HEK293 (cell line): ENCODE results near the gene LY86.

Experiments
- CTCF ChIA-PET: fragments of 350-600 bp; formaldehyde crosslinking; extraction: SDS; loops from one replicate; lab custom pipeline; 2021; ENCODE audit warnings: antibody characterized with exemption; lab: Yijun Ruan, JAX
- POLR2A ChIA-PET: fragments of 300-600 bp; formaldehyde crosslinking; extraction: SDS; loops from one replicate; lab custom pipeline; 2020; ENCODE audit warnings: antibody characterized with exemption, inconsistent platforms; lab: Yijun Ruan, JAX
- H3K27ac ChIP-seq: fragments of 200-500 bp; sonication (Bioruptor generic); 2 replicates; pipeline ENCODE4 v1.5.1; 2014; ENCODE audit warnings: low read depth, low read length, control low read depth, inconsistent platforms; ENCODE audit errors: extremely low read depth
- H3K36me3 ChIP-seq, 2 experiments: fragments of 200-500 bp in 1 of 2; sonication (Bioruptor generic) in 1 of 2; 1 replicate in 1 of 2; 2 replicates in 1 of 2; pipeline ENCODE4 v1.5.1; 2014 to 2017; ENCODE audit warnings: inconsistent platforms in 2 of 2, low read length in 2 of 2; ENCODE audit not compliant: control insufficient read depth in 2 of 2, insufficient read depth in 1 of 2
- H3K4me1 ChIP-seq: fragments of 200-500 bp; sonication (Bioruptor generic); 2 replicates; pipeline ENCODE4 v1.5.1; 2014; ENCODE audit warnings: mild to moderate bottlenecking, low read length, inconsistent platforms; ENCODE audit not compliant: control insufficient read depth, insufficient read depth
- H3K4me3 ChIP-seq: 2 replicates; pipeline ENCODE4 v1.5.1; 2011; ENCODE audit warnings: low read depth, mild to moderate bottlenecking, control low read depth, low read length, moderate library complexity
- H3K9me3 ChIP-seq: fragments of 200-500 bp; sonication (Bioruptor generic); 2 replicates; pipeline ENCODE4 v1.5.1; 2014; ENCODE audit warnings: low read depth, low read length, inconsistent platforms; ENCODE audit not compliant: control insufficient read depth, insufficient read depth
- BCL6B ChIP-seq: fragments of 450-650 bp; formaldehyde crosslinking; IDR thresholded peaks from 2 replicates; pipeline ENCODE4 v1.5.1; 2017; ENCODE audit warnings: missing biosample characterization, missing genetic modification characterization
- CTCF ChIP-seq: fragments of 450-650 bp; formaldehyde crosslinking; IDR thresholded peaks from 2 replicates; pipeline ENCODE4 v1.5.1; 2016; ENCODE audit warnings: missing biosample characterization, missing genetic modification characterization
- GLI2 ChIP-seq: fragments of 450-650 bp; formaldehyde crosslinking; IDR thresholded peaks from 2 replicates; pipeline ENCODE4; 2017; ENCODE audit warnings: missing biosample characterization, missing genetic modification characterization, low read depth, borderline replicate concordance
- GLI4 ChIP-seq: fragments of 450-650 bp; formaldehyde crosslinking; IDR thresholded peaks from 2 replicates; pipeline ENCODE4 v1.5.1; 2016; ENCODE audit warnings: missing biosample characterization, missing genetic modification characterization
- HIC1 ChIP-seq: fragments of 450-650 bp; formaldehyde crosslinking; IDR thresholded peaks from 2 replicates; pipeline ENCODE4 v1.5.1; 2016; ENCODE audit warnings: missing biosample characterization, missing genetic modification characterization
- HOXD13 ChIP-seq: sonication (generic); formaldehyde crosslinking; IDR thresholded peaks from 2 replicates; pipeline ENCODE4 v1.8.0; 2022; ENCODE audit warnings: missing genetic modification reagents, borderline replicate concordance
- KLF17 ChIP-seq: fragments of 450-650 bp; formaldehyde crosslinking; IDR thresholded peaks from 2 replicates; pipeline ENCODE4 v1.5.1; 2016; ENCODE audit warnings: missing biosample characterization, missing genetic modification characterization
- ZBTB17 ChIP-seq: fragments of 450-650 bp; formaldehyde crosslinking; IDR thresholded peaks from 2 replicates; pipeline ENCODE4 v1.5.1; 2016; ENCODE audit warnings: missing biosample characterization, missing genetic modification characterization
- ZFP37 ChIP-seq: fragments of 450-650 bp; formaldehyde crosslinking; IDR thresholded peaks from 2 replicates; pipeline ENCODE4 v1.5.1; 2016; ENCODE audit warnings: missing biosample characterization, missing genetic modification characterization
- ZNF10 ChIP-seq: fragments of 450-650 bp; formaldehyde crosslinking; IDR thresholded peaks from 2 replicates; pipeline ENCODE4 v1.5.1; 2017; ENCODE audit warnings: missing biosample characterization, missing genetic modification characterization
- ZNF174 ChIP-seq: fragments of 450-650 bp; formaldehyde crosslinking; IDR thresholded peaks from 2 replicates; pipeline ENCODE4 v1.5.0; 2017; ENCODE audit warnings: missing biosample characterization, mild to moderate bottlenecking, missing genetic modification characterization
- ZNF2 ChIP-seq: fragments of 450-650 bp; formaldehyde crosslinking; IDR thresholded peaks from 2 replicates; pipeline ENCODE4 v1.5.1; 2016; ENCODE audit warnings: missing biosample characterization, missing genetic modification characterization
- ZNF248 ChIP-seq: fragments of 450-650 bp; formaldehyde crosslinking; IDR thresholded peaks from 2 replicates; pipeline ENCODE4 v1.5.1; 2017; ENCODE audit warnings: missing biosample characterization, missing genetic modification characterization
- ZNF362 ChIP-seq: fragments of 450-650 bp; formaldehyde crosslinking; IDR thresholded peaks from 2 replicates; pipeline ENCODE4 v1.5.1; 2016; ENCODE audit warnings: missing biosample characterization, missing genetic modification characterization
- ZNF366 ChIP-seq: fragments of 450-650 bp; formaldehyde crosslinking; conservative IDR thresholded peaks from 2 replicates; pipeline ENCODE4 v1.5.1; 2016; ENCODE audit warnings: missing biosample characterization, missing genetic modification characterization
- ZNF423 ChIP-seq: fragments of 450-650 bp; formaldehyde crosslinking; IDR thresholded peaks from 2 replicates; pipeline ENCODE4 v1.5.1; 2016; ENCODE audit warnings: missing biosample characterization, missing genetic modification characterization
- ZNF513 ChIP-seq: fragments of 450-650 bp; IDR thresholded peaks from 2 replicates; pipeline ENCODE4 v1.5.1; 2018; ENCODE audit warnings: missing biosample characterization, missing genetic modification characterization
- ZNF558 ChIP-seq: fragments of 450-650 bp; formaldehyde crosslinking; IDR thresholded peaks from 2 replicates; pipeline ENCODE4 v1.5.1; 2016; ENCODE audit warnings: missing biosample characterization, missing genetic modification characterization
- ZNF560 ChIP-seq: fragments of 450-650 bp; formaldehyde crosslinking; IDR thresholded peaks from 2 replicates; pipeline ENCODE4 v1.5.1; 2017; ENCODE audit warnings: missing biosample characterization, missing genetic modification characterization, borderline replicate concordance
- ZNF629 ChIP-seq: fragments of 450-650 bp; formaldehyde crosslinking; IDR thresholded peaks from 2 replicates; pipeline ENCODE4 v1.5.1; 2017; ENCODE audit warnings: missing biosample characterization, missing genetic modification characterization
- ZNF830 ChIP-seq: fragments of 450-650 bp; IDR thresholded peaks from 2 replicates; pipeline ENCODE4 v1.5.0; 2018; ENCODE audit warnings: missing biosample characterization, missing genetic modification characterization, low read depth, mild to moderate bottlenecking, moderate library complexity
- ZNF843 ChIP-seq: fragments of 450-650 bp; formaldehyde crosslinking; IDR thresholded peaks from 2 replicates; pipeline ENCODE4 v1.5.1; 2016; ENCODE audit warnings: missing biosample characterization, missing genetic modification characterization

LY86 gene

GRCh38 chr6:6657820-6658217, 69.3 kb downstream of the LY86 start:
- no peaks in the 10 kb centered on the region for H3K4me1 ChIP-seq
- ChIA-PET CTCF (interaction anchor here (3.4 kb wide), 1 partner anchor 19 kb away, joined by 24 read pairs; no protein-coding TSS in a partner anchor), POLR2A (no interaction called here)
- H3K36me3 ChIP-seq, result no peaks in the 10 kb centered on the region
- no peaks in the 10 kb centered on the region for H3K9me3 ChIP-seq
- H3K27ac ChIP-seq, result no peak overlapping the region
- no peak overlapping the region for H3K4me3 ChIP-seq
- no peak for TF ChIP-seq ZBTB17
- no peak for TF ChIP-seq ZNF558 (tag by site-specific recombination)
- no peak for TF ChIP-seq KLF17 (tag by site-specific recombination)
- TF ChIP-seq ZNF174 (tag by site-specific recombination), result no peak
- no peak for TF ChIP-seq ZNF248
- TF ChIP-seq ZNF366 (tag by site-specific recombination), result no peak
- TF ChIP-seq ZNF830 (tag by site-specific recombination), result no peak
- TF ChIP-seq ZNF423 (tag by site-specific recombination), result no peak
- no peak for TF ChIP-seq ZNF362 (tag by site-specific recombination)
- TF ChIP-seq BCL6B (tag by site-specific recombination), result no peak
- TF ChIP-seq GLI2, result no peak
- TF ChIP-seq HOXD13 (CRISPR knock-in tag), result no peak
- TF ChIP-seq ZNF513 (tag by site-specific recombination), result no peak
- TF ChIP-seq CTCF (tag by site-specific recombination), result no peak
- no peak for TF ChIP-seq ZNF2 (tag by site-specific recombination)
- TF ChIP-seq ZNF560, result no peak
- no peak for TF ChIP-seq ZNF629
- no peak for TF ChIP-seq GLI4 (tag by site-specific recombination)

GRCh38 chr6:6659600-6660327, 71.2 kb downstream of the LY86 start:
- Histone ChIP-seq H3K9me3 (no peaks in the 10 kb centered on the region), H3K4me3 (no peak overlapping the region), H3K36me3 (no peaks in the 10 kb centered on the region)
- POLR2A ChIA-PET, result interaction anchor here (0.8 kb wide), 1 partner anchor 15 kb away, joined by 3 read pairs; no protein-coding TSS in a partner anchor
- CTCF ChIA-PET, result interaction anchor here (0.6 to 3.4 kb wide), 8 partner anchors 14 to 1063 kb away, joined by 3 to 24 read pairs (median 4); no protein-coding TSS in a partner anchor
- TF ChIP-seq ZFP37 (tag by site-specific recombination) (no peak), ZBTB17 (no peak), ZNF10 (tag by site-specific recombination) (no peak), HIC1 (tag by site-specific recombination) (no peak), ZNF843 (no peak)
- TF ChIP-seq, all 188 proteins: peak for 0
- no peak overlapping the region for H3K27ac ChIP-seq
- no peaks in the 10 kb centered on the region for H3K4me1 ChIP-seq
